SK-N-SH treated with all-trans-retinoic acid at 6 μM for 48 hours (cell line): ENCODE results near the gene LRCH3.

ENCODE experiments used
- ATAC-seq: fragments of 200-7000 bp; cut with Tn5 transposase; 3 replicates; pipeline ENCODE4 v1.9.1; 2020; ENCODE audit warnings: mild to moderate bottlenecking, moderate library complexity
- ARNTL ChIP-seq: fragments of 450-650 bp; formaldehyde crosslinking; IDR thresholded peaks from 2 replicates; pipeline ENCODE4 v1.5.0; 2020; ENCODE audit warnings: low read depth, mild to moderate bottlenecking, moderate library complexity, borderline replicate concordance
- BACH2 ChIP-seq: fragments of 250-450 bp; sonication (Bioruptor Pico); IDR thresholded peaks from 2 replicates; pipeline ENCODE4 v1.9.0; 2021; ENCODE audit warnings: mild to moderate bottlenecking, borderline replicate concordance
- CREB5 ChIP-seq: fragments of 250-450 bp; sonication (Bioruptor Pico); IDR thresholded peaks from 2 replicates; pipeline ENCODE4 v1.5.1; 2020; ENCODE audit warnings: low read depth, mild to moderate bottlenecking, moderate library complexity
- CSDC2 ChIP-seq: fragments of 250-450 bp; sonication (Bioruptor Pico); IDR thresholded peaks from 2 replicates; pipeline ENCODE4 v1.5.0; 2020; ENCODE audit warnings: mild to moderate bottlenecking, moderate library complexity
- CSRNP3 ChIP-seq: fragments of 250-450 bp; sonication (Bioruptor Pico); IDR thresholded peaks from 2 replicates; pipeline ENCODE4 v1.5.1; 2021; ENCODE audit warnings: mild to moderate bottlenecking, moderate library complexity
- ESRRG ChIP-seq: fragments of 250-450 bp; sonication (Bioruptor Pico); IDR thresholded peaks from 2 replicates; pipeline ENCODE4 v1.6.1; 2021; ENCODE audit warnings: mild to moderate bottlenecking
- GLIS3 ChIP-seq: fragments of 250-450 bp; sonication (Bioruptor Pico); IDR thresholded peaks from 2 replicates; pipeline ENCODE4 v1.5.0; 2020; ENCODE audit warnings: mild to moderate bottlenecking, moderate library complexity
- ISL1 ChIP-seq: fragments of 250-450 bp; sonication (Bioruptor Pico); IDR thresholded peaks from 2 replicates; pipeline ENCODE4 v2.1.2; 2022; ENCODE audit warnings: mild to moderate bottlenecking, moderate library complexity
- OSR1 ChIP-seq: fragments of 250-450 bp; sonication (Bioruptor Pico); IDR thresholded peaks from 2 replicates; pipeline ENCODE4 v1.8.0; 2022; ENCODE audit warnings: moderate library complexity, mild to moderate bottlenecking, inconsistent platforms
- PPARA ChIP-seq: fragments of 250-450 bp; sonication (Bioruptor Pico); IDR thresholded peaks from 2 replicates; pipeline ENCODE4 v1.5.0; 2020; ENCODE audit warnings: mild to moderate bottlenecking, borderline replicate concordance
- RARB ChIP-seq: fragments of 250-450 bp; sonication (Bioruptor Pico); IDR thresholded peaks from 2 replicates; pipeline ENCODE4 v1.8.0; 2021; ENCODE audit warnings: mild to moderate bottlenecking, moderate library complexity
- SNAI2 ChIP-seq: fragments of 250-450 bp; sonication (Bioruptor Pico); IDR thresholded peaks from 2 replicates; pipeline ENCODE4 v1.5.0; 2020; ENCODE audit warnings: mild to moderate bottlenecking, moderate library complexity
- TCF4 ChIP-seq: fragments of 250-450 bp; sonication (Bioruptor Pico); IDR thresholded peaks from 2 replicates; pipeline ENCODE4 v1.8.0; 2021; ENCODE audit warnings: mild to moderate bottlenecking, moderate library complexity, borderline replicate concordance
- TOX ChIP-seq: fragments of 250-450 bp; sonication (Bioruptor Pico); IDR thresholded peaks from 2 replicates; pipeline ENCODE4 v1.8.0; 2021; ENCODE audit warnings: mild to moderate bottlenecking, moderate library complexity, borderline replicate concordance
- ZC3H10 ChIP-seq: fragments of 250-450 bp; sonication (Bioruptor Pico); IDR thresholded peaks from 2 replicates; pipeline ENCODE4 v1.5.1; 2021; ENCODE audit warnings: mild to moderate bottlenecking, moderate library complexity
- ZFP3 ChIP-seq: fragments of 250-450 bp; sonication (Bioruptor Pico); IDR thresholded peaks from 2 replicates; pipeline ENCODE4 v1.5.0; 2020; ENCODE audit warnings: mild to moderate bottlenecking, moderate library complexity
- ZFP30 ChIP-seq: fragments of 450-650 bp; formaldehyde crosslinking; IDR thresholded peaks from 2 replicates; pipeline ENCODE4 v1.5.0; 2022; ENCODE audit warnings: mild to moderate bottlenecking, moderate library complexity
- ZNF565 ChIP-seq: fragments of 450-650 bp; formaldehyde crosslinking; conservative IDR thresholded peaks from 2 replicates; pipeline ENCODE4 v1.5.0; 2020; ENCODE audit warnings: low read depth, mild to moderate bottlenecking, moderate library complexity
- ZNF70 ChIP-seq: fragments of 450-650 bp; formaldehyde crosslinking; IDR thresholded peaks from 2 replicates; pipeline ENCODE4 v1.5.0; 2020; ENCODE audit warnings: mild to moderate bottlenecking, moderate library complexity
- ZNF8 ChIP-seq: fragments of 450-650 bp; formaldehyde crosslinking; IDR thresholded peaks from 2 replicates; pipeline ENCODE4 v1.5.0; 2020; ENCODE audit warnings: mild to moderate bottlenecking, moderate library complexity
- TF ChIP-seq, protein P1 (sequence below): fragments of 250-450 bp; sonication (Bioruptor Pico); IDR thresholded peaks from 2 replicates; pipeline ENCODE4 v1.5.0; 2020; ENCODE audit warnings: mild to moderate bottlenecking, moderate library complexity
- TF ChIP-seq, protein P2 (sequence below): fragments of 250-450 bp; sonication (Bioruptor Pico); IDR thresholded peaks from 2 replicates; pipeline ENCODE4 v1.8.0; 2020; ENCODE audit warnings: mild to moderate bottlenecking, moderate library complexity, borderline replicate concordance

The LRCH3 gene

DNA sequence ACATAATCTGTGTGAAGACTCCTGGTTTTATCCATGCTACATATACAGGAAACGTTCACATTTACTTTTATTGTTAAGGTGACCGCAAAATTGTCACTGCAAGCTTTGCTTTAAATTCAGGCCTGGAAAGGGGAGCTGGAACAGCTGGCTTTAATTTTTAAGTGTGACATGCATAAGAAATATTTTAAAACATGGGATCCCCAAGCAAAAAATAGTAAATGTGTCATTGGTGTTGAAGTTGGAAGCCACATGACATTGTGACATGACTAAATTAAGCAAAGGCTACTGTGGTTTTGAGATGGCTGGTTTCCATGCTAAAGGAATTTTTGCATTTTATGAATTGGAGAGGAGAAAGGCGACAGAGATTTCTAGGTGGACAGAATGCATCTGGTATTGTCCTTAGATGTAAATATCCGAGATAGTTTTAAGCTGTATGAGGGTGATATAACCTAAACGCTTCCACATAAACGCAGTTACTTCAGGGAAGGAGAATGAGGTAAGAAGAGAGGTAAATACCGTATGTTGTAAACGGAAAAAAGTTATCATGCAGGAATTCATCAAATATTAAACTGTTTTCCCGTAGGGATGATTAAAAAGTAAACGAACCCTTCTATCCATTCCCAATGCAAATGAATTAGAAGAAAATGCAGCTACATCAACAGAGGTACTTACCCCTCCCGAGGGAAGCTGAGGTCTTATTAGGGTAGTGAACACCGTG is 42.3 kb upstream of the LRCH3 start:
- ATAC-seq = no peak
- TF ChIP-seq TOX (CRISPR knock-in tag) (no peak), ESRRG (CRISPR knock-in tag) (no peak), CSDC2 (no peak), TCF4 (no peak), ARNTL (CRISPR knock-in tag) (no peak), CREB5 (CRISPR knock-in tag) (no peak), ISL1 (CRISPR knock-in tag) (no peak)
- TF ChIP-seq, protein P1, sequence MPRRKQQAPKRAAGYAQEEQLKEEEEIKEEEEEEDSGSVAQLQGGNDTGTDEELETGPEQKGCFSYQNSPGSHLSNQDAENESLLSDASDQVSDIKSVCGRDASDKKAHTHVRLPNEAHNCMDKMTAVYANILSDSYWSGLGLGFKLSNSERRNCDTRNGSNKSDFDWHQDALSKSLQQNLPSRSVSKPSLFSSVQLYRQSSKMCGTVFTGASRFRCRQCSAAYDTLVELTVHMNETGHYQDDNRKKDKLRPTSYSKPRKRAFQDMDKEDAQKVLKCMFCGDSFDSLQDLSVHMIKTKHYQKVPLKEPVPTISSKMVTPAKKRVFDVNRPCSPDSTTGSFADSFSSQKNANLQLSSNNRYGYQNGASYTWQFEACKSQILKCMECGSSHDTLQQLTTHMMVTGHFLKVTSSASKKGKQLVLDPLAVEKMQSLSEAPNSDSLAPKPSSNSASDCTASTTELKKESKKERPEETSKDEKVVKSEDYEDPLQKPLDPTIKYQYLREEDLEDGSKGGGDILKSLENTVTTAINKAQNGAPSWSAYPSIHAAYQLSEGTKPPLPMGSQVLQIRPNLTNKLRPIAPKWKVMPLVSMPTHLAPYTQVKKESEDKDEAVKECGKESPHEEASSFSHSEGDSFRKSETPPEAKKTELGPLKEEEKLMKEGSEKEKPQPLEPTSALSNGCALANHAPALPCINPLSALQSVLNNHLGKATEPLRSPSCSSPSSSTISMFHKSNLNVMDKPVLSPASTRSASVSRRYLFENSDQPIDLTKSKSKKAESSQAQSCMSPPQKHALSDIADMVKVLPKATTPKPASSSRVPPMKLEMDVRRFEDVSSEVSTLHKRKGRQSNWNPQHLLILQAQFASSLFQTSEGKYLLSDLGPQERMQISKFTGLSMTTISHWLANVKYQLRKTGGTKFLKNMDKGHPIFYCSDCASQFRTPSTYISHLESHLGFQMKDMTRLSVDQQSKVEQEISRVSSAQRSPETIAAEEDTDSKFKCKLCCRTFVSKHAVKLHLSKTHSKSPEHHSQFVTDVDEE (CRISPR knock-in tag) = no peak

DNA sequence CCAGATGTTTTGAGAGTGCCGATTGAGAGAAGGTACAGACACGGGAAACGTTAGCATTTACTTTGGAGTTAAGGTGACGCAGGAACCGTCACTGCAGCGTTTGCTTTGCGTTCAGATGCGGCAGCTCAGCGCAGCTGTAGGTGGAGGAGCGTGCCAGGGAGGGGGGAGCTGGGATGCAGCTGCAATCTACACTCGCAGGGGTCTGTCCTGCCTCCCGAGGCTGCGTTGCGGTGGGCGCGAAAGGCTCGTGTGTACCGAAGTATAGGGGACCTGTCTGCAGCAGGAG is 41.8 kb upstream of the LRCH3 start:
- ATAC-seq = peak; percentile 63
- no peak for TF ChIP-seq CREB5 (CRISPR knock-in tag)
- no peak for TF ChIP-seq SNAI2 (CRISPR knock-in tag)
- no peak for TF ChIP-seq ZNF8 (CRISPR knock-in tag)
- TF ChIP-seq BACH2 (CRISPR knock-in tag) = no peak
- TF ChIP-seq ZNF565 = no peak
- no peak for TF ChIP-seq CSRNP3 (CRISPR knock-in tag)
- no peak for TF ChIP-seq RARB (CRISPR knock-in tag)
- TF ChIP-seq ZNF70 (CRISPR knock-in tag) = no peak
- TF ChIP-seq ESRRG (CRISPR knock-in tag) = no peak
- no peak for TF ChIP-seq OSR1
- TF ChIP-seq GLIS3 (CRISPR knock-in tag) = no peak
- no peak for TF ChIP-seq ZFP30 (CRISPR knock-in tag)
- no peak for TF ChIP-seq CSDC2

GRCh38 chr3:197749601-197750395 is 41.3 kb upstream of the LRCH3 start, which contains the start of gene FYTTD1:
TSS of gene FYTTD1 (plus strand) at chr3:197749883. CDS start at chr3:197749972, 89 bp downstream.
- ATAC-seq = peak; percentile 89
- no peak for TF ChIP-seq CSDC2
- TF ChIP-seq CREB5 (CRISPR knock-in tag) = no peak
- no peak for TF ChIP-seq ZFP30 (CRISPR knock-in tag)
- no peak for TF ChIP-seq ZFP3 (CRISPR knock-in tag)
- no peak for TF ChIP-seq TOX (CRISPR knock-in tag)
- TF ChIP-seq RARB (CRISPR knock-in tag) = no peak
- no peak for TF ChIP-seq ZC3H10 (CRISPR knock-in tag)
- no peak for TF ChIP-seq ISL1 (CRISPR knock-in tag)
- TF ChIP-seq BACH2 (CRISPR knock-in tag) = no peak
- no peak for TF ChIP-seq ZNF8 (CRISPR knock-in tag)
- no peak for TF ChIP-seq TCF4
- peak; percentile 91 for TF ChIP-seq ZNF70 (CRISPR knock-in tag)
- no peak for TF ChIP-seq CSRNP3 (CRISPR knock-in tag)
- TF ChIP-seq, protein P2, sequence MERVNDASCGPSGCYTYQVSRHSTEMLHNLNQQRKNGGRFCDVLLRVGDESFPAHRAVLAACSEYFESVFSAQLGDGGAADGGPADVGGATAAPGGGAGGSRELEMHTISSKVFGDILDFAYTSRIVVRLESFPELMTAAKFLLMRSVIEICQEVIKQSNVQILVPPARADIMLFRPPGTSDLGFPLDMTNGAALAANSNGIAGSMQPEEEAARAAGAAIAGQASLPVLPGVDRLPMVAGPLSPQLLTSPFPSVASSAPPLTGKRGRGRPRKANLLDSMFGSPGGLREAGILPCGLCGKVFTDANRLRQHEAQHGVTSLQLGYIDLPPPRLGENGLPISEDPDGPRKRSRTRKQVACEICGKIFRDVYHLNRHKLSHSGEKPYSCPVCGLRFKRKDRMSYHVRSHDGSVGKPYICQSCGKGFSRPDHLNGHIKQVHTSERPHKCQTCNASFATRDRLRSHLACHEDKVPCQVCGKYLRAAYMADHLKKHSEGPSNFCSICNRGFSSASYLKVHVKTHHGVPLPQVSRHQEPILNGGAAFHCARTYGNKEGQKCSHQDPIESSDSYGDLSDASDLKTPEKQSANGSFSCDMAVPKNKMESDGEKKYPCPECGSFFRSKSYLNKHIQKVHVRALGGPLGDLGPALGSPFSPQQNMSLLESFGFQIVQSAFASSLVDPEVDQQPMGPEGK = no peak
- no peak for TF ChIP-seq GLIS3 (CRISPR knock-in tag)
- TF ChIP-seq OSR1 = no peak
- no peak for TF ChIP-seq ZNF565
- TF ChIP-seq SNAI2 (CRISPR knock-in tag) = 0 out of 2 replicates have a peak, but pooled peaks have one; percentile 23
- no peak for TF ChIP-seq ARNTL (CRISPR knock-in tag)
- TF ChIP-seq PPARA (CRISPR knock-in tag) = no peak
- no peak for TF ChIP-seq ESRRG (CRISPR knock-in tag)
